PC-9 (cell line): ENCODE data around the gene SLC2A9.

Source experiments
- CTCF ChIP-seq: fragments of 200-600 bp; sonication (generic); conservative IDR thresholded peaks from 2 replicates; pipeline ENCODE4 v1.6.1; 2017; ENCODE audit warnings: mixed run types, antibody characterized with exemption, mild to moderate bottlenecking, moderate library complexity
- EZH2 ChIP-seq: fragments of 200-600 bp; sonication (generic); IDR thresholded peaks from 2 replicates; pipeline ENCODE4 v1.8.0; 2017; ENCODE audit warnings: antibody characterized with exemption, low read depth

- TF ChIP-seq CTCF = no peak
- TF ChIP-seq EZH2 = no peak
These were observed 187.9 kb downstream of the SLC2A9 start for GRCh38 chr4:9833421-9833820.
